ENCODE data around the gene RNF26. TPM values are rescaled to one million over a fixed set of nuclear protein-coding genes. Genes with fewer than 3 reads are reported as not detected.
A peak's percentile ranks its signal among the peaks of the same experiment; 100 is the strongest.
"Not testable (repeated sequence)": the region's sequence is repeated elsewhere in the genome, so short reads cannot be mapped to it uniquely, and the experiment has no call there.

The RNF26 gene
- total RNA-seq, 1 donor from 2014 or later, result 14.0 TPM

GRCh38 chr11:119378851-119379465, 44.6 kb downstream of the RNF26 start:
- TF ChIP-seq CTCF (IDR thresholded peaks at IDR 0.05; ENCODE audit: borderline replicate concordance), result no peak
- no peak for DNase-seq
- intact Hi-C loops (cut with micrococcal nuclease), result no loop called here
- Histone ChIP-seq H3K9me3 (replicated peaks) (no peaks in the 10 kb centered on the region), H3K27ac (replicated peaks) (peak overlapping the region; percentile 95), H3K27me3 (ENCODE audit: low read depth) (no peaks in the 10 kb centered on the region), H3K36me3 (no peaks in the 10 kb centered on the region), H3K4me1 (peaks cover 67% of the 10 kb centered on the region), H3K4me3 (peak overlapping the region; percentile 71)

- Histone ChIP-seq H3K27me3 (ENCODE audit: low read depth) (peaks cover 1% of the 10 kb centered on the region), H3K36me3 (no peaks in the 10 kb centered on the region), H3K4me1 (peaks cover 54% of the 10 kb centered on the region), H3K27ac (replicated peaks) (peak overlapping the region; percentile 95), H3K4me3 (peak overlapping the region; percentile 68), H3K9me3 (replicated peaks) (no peaks in the 10 kb centered on the region)
- DNase-seq, result no peak
- no peak for TF ChIP-seq CTCF (IDR thresholded peaks at IDR 0.05; ENCODE audit: borderline replicate concordance)
- intact Hi-C loops (cut with micrococcal nuclease), result no loop called here
Measured at GRCh38 chr11:119380160-119380826, 46.0 kb downstream of the RNF26 start.

GRCh38 chr11:119380827-119381180, 46.5 kb downstream of the RNF26 start:
- no peak for DNase-seq
- H3K4me3 ChIP-seq, result peak overlapping the region; percentile 68
- peaks cover 6% of the 10 kb centered on the region for H3K27me3 ChIP-seq (ENCODE audit: low read depth)
- peak overlapping the region; percentile 95 for H3K27ac ChIP-seq (replicated peaks)
- H3K36me3 ChIP-seq, result no peaks in the 10 kb centered on the region
- TF ChIP-seq CTCF (IDR thresholded peaks at IDR 0.05; ENCODE audit: borderline replicate concordance), result no peak
- intact Hi-C loops (cut with micrococcal nuclease), result no loop called here
- H3K9me3 ChIP-seq (replicated peaks), result no peaks in the 10 kb centered on the region
- peaks cover 49% of the 10 kb centered on the region for H3K4me1 ChIP-seq

- Histone ChIP-seq H3K4me3 (peak within 1 kb of the TSS; percentile 68), H3K27ac (replicated peaks) (peak within 1 kb of the TSS; percentile 95), H3K36me3 (no peaks in the 10 kb centered on the region), H3K27me3 (ENCODE audit: low read depth) (peaks cover 8% of the 10 kb centered on the region), H3K4me1 (peaks cover 43% of the 10 kb centered on the region), H3K9me3 (replicated peaks) (no peaks in the 10 kb centered on the region)
- peak; percentile 94 for TF ChIP-seq CTCF (IDR thresholded peaks at IDR 0.05; ENCODE audit: borderline replicate concordance)
- intact Hi-C loops (cut with micrococcal nuclease), result no loop called here
- DNase-seq, result peak; percentile 95
Measured at GRCh38 chr11:119381181-119381988, 47.1 kb downstream of the RNF26 start, which contains the start of gene USP2. Gene USP2 (minus strand): TSS chr11:119381690. CDS start chr11:119373480, 8,210 bp downstream.

GRCh38 chr11:119382101-119382500, 47.8 kb downstream of the RNF26 start:
- DNase-seq, result no peak
- H3K27ac ChIP-seq (replicated peaks), result peak overlapping the region; percentile 95
- TF ChIP-seq CTCF (IDR thresholded peaks at IDR 0.05; ENCODE audit: borderline replicate concordance), result no peak
- intact Hi-C loops (cut with micrococcal nuclease), result no loop called here
- peaks cover 8% of the 10 kb centered on the region for H3K27me3 ChIP-seq (ENCODE audit: low read depth)
- H3K4me3 ChIP-seq, result peak overlapping the region; percentile 68
- H3K36me3 ChIP-seq, result no peaks in the 10 kb centered on the region
- H3K4me1 ChIP-seq, result peaks cover 39% of the 10 kb centered on the region
- no peaks in the 10 kb centered on the region for H3K9me3 ChIP-seq (replicated peaks)

- intact Hi-C loops (cut with micrococcal nuclease); DNase-seq; H3K27me3 ChIP-seq (ENCODE audit: low read depth); H3K36me3 ChIP-seq; H3K9me3 ChIP-seq (replicated peaks); H3K27ac ChIP-seq (replicated peaks); H3K4me3 ChIP-seq: not testable (repeated sequence)
- peaks cover 35% of the 10 kb centered on the region for H3K4me1 ChIP-seq
Measured at GRCh38 chr11:119382513-119382912, 48.2 kb downstream of the RNF26 start.
